ENCODE data around the gene RPS13.
"Not testable (repeated sequence)": the region's sequence is repeated elsewhere in the genome, so short reads cannot be mapped to it uniquely, and the experiment has no call there.

The RPS13 gene

DNA sequence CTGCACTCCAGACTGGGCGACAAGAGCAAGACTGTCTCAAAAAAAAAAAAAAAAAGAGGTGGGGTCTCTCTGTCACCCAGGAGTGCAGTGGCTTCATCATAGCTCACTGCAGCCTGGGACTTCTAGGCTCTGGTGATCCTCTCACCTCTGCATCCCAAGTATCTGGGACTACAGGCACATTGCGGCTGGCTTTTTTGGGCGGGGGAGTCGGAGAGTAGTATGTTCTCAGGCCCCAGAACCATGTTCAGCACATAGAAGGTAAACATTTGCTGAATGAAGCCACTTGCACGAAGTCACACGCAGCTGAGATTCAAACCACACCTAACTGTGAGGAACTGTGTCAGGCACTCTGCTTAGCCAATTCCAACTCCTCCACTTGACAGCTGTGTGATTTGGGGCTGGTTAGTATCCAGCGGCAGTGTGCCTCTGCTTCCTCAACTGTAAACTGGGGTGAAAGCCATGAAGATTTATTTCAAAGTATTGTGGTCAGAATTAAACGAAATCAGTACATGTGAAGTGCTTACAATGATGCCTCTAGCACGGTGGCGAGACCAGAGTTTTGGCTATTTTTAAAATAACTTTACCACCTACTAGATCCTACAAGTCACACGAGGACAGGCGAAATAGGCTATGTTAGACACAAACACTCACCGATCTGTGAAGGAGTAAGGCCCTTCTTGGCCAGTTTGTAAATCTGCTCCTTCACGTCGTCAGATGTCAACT, 789 bp downstream of the RPS13 start:
- Histone ChIP-seq H3K27me3 (ENCODE audit: low read depth, low read length) (no peaks in the 10 kb centered on the region), H3K9me3 (ENCODE audit: control insufficient read depth in 1 of 2, low read length in 2 of 2) (no peaks in the 10 kb centered on the region), H3K4me1 (ENCODE audit: control insufficient read depth in 1 of 2, insufficient read depth in 2 of 2, low read length in 2 of 2) (peaks cover 0 to 35% of the 10 kb centered on the region in 2 donors), H3K4me3 (ENCODE audit: low read depth in 1 of 2, low read length in 2 of 2) (peak overlapping the region; percentile 77 to 78), H3K36me3 (ENCODE audit: control insufficient read depth in 1 of 2, insufficient read depth in 2 of 2, low read length in 2 of 2) (peaks cover 27 to 33% of the 10 kb centered on the region in 2 donors), H3K27ac (ENCODE audit: low read length) (peak overlapping the region; percentile 95)

- Histone ChIP-seq H3K27me3 (ENCODE audit: low read depth, low read length) (no peaks in the 10 kb centered on the region), H3K27ac (ENCODE audit: low read length) (no peak overlapping the region), H3K9me3 (ENCODE audit: control insufficient read depth in 1 of 2, low read length in 2 of 2) (no peaks in the 10 kb centered on the region), H3K4me1 (ENCODE audit: control insufficient read depth in 1 of 2, insufficient read depth in 2 of 2, low read length in 2 of 2) (peaks cover 0 to 35% of the 10 kb centered on the region in 2 donors), H3K36me3 (ENCODE audit: control insufficient read depth in 1 of 2, insufficient read depth in 2 of 2, low read length in 2 of 2) (peaks cover 27 to 33% of the 10 kb centered on the region in 2 donors), H3K4me3 (ENCODE audit: low read depth in 1 of 2, low read length in 2 of 2) (no peak overlapping the region)
Observed at GRCh38 chr11:17075506-17075905, 2.0 kb downstream of the RPS13 start.

GRCh38 chr11:17073370-17074027, 4.0 kb downstream of the RPS13 start:
- no peaks in the 10 kb centered on the region for H3K27me3 ChIP-seq (ENCODE audit: low read depth, low read length)
- peaks cover 27 to 33% of the 10 kb centered on the region in 2 donors for H3K36me3 ChIP-seq (ENCODE audit: control insufficient read depth in 1 of 2, insufficient read depth in 2 of 2, low read length in 2 of 2)
- peaks cover 0 to 32% of the 10 kb centered on the region in 2 donors for H3K4me1 ChIP-seq (ENCODE audit: control insufficient read depth in 1 of 2, insufficient read depth in 2 of 2, low read length in 2 of 2)
- no peak overlapping the region for H3K4me3 ChIP-seq (ENCODE audit: low read depth in 1 of 2, low read length in 2 of 2)
- H3K27ac ChIP-seq (ENCODE audit: low read length), result no peak overlapping the region
- no peaks in the 10 kb centered on the region for H3K9me3 ChIP-seq (ENCODE audit: control insufficient read depth in 1 of 2, low read length in 2 of 2)

DNA sequence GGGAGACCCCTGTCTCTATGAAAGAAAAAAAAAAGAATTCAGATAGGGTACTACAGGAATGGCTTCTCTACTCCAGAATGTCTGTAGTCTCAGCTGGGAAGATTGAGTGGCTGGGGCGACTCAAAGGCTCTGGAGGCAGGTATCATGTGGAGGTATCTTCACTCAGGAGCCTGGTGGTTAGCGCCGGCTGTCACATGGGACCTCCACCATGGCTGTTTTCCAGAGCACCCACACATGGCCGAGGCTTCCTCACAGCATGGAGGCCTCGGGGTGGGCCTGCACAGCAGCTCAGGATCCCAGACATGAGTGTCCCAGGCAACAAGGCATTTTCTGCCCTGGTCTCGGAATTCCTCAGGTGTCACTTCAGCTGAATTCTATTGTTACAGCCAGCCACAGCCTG, 10.1 kb downstream of the RPS13 start:
- Histone ChIP-seq H3K4me1 (ENCODE audit: control insufficient read depth in 1 of 2, insufficient read depth in 2 of 2, low read length in 2 of 2) (no peaks in the 10 kb centered on the region), H3K36me3 (ENCODE audit: control insufficient read depth in 1 of 2, insufficient read depth in 2 of 2, low read length in 2 of 2) (peaks cover 0 to 8% of the 10 kb centered on the region in 2 donors), H3K27ac (ENCODE audit: low read length) (no peak overlapping the region), H3K4me3 (ENCODE audit: low read depth in 1 of 2, low read length in 2 of 2) (no peak overlapping the region), H3K27me3 (ENCODE audit: low read depth, low read length) (no peaks in the 10 kb centered on the region), H3K9me3 (ENCODE audit: control insufficient read depth in 1 of 2, low read length in 2 of 2) (no peaks in the 10 kb centered on the region)

GRCh38 chr11:17066691-17067090, 10.8 kb downstream of the RPS13 start:
- no peaks in the 10 kb centered on the region for H3K4me1 ChIP-seq (ENCODE audit: control insufficient read depth in 1 of 2, insufficient read depth in 2 of 2, low read length in 2 of 2)
- peaks cover 0 to 5% of the 10 kb centered on the region in 2 donors for H3K36me3 ChIP-seq (ENCODE audit: control insufficient read depth in 1 of 2, insufficient read depth in 2 of 2, low read length in 2 of 2)
- no peak overlapping the region for H3K4me3 ChIP-seq (ENCODE audit: low read depth in 1 of 2, low read length in 2 of 2)
- no peaks in the 10 kb centered on the region for H3K9me3 ChIP-seq (ENCODE audit: control insufficient read depth in 1 of 2, low read length in 2 of 2)
- H3K27ac ChIP-seq (ENCODE audit: low read length), result no peak overlapping the region
- no peaks in the 10 kb centered on the region for H3K27me3 ChIP-seq (ENCODE audit: low read depth, low read length)

GRCh38 chr11:17063171-17064002, 14.1 kb downstream of the RPS13 start:
- Histone ChIP-seq H3K27ac (ENCODE audit: low read length) (no peak overlapping the region), H3K4me3 (ENCODE audit: low read depth in 1 of 2, low read length in 2 of 2) (no peak overlapping the region), H3K36me3 (ENCODE audit: control insufficient read depth in 1 of 2, insufficient read depth in 2 of 2, low read length in 2 of 2) (peaks cover 0 to 5% of the 10 kb centered on the region in 2 donors), H3K9me3 (ENCODE audit: control insufficient read depth in 1 of 2, low read length in 2 of 2) (no peaks in the 10 kb centered on the region), H3K4me1 (ENCODE audit: control insufficient read depth in 1 of 2, insufficient read depth in 2 of 2, low read length in 2 of 2) (no peaks in the 10 kb centered on the region), H3K27me3 (ENCODE audit: low read depth, low read length) (no peaks in the 10 kb centered on the region)

GRCh38 chr11:17051146-17051545, 26.3 kb downstream of the RPS13 start:
- H3K27me3 ChIP-seq (ENCODE audit: low read depth, low read length); H3K9me3 ChIP-seq (ENCODE audit: control insufficient read depth in 1 of 2, low read length in 2 of 2); H3K4me3 ChIP-seq (ENCODE audit: low read depth in 1 of 2, low read length in 2 of 2); H3K27ac ChIP-seq (ENCODE audit: low read length); H3K4me1 ChIP-seq (ENCODE audit: control insufficient read depth in 1 of 2, insufficient read depth in 2 of 2, low read length in 2 of 2); H3K36me3 ChIP-seq (ENCODE audit: control insufficient read depth in 1 of 2, insufficient read depth in 2 of 2, low read length in 2 of 2): not testable (repeated sequence)

DNA sequence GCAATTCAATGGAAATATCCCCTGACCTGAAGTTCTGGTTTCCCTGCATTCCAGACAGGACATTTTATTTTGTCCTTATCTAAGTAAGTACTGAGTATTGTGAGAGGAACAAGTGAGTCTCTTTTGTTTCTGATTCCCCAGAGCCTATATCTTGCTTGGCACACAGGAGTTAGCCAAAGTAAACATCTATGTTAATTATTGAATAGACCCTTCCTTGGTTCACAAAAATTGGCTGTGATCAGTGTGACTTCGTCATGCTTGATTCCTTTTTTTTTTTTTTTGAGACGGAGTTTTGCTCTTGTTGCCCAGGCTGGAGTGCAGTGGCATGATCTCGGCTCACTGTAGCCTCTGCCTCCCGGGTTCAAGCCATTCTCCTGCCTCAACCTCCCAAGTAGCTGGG, 29.0 kb downstream of the RPS13 start:
- not testable (repeated sequence) for H3K36me3 ChIP-seq (ENCODE audit: control insufficient read depth in 1 of 2, insufficient read depth in 2 of 2, low read length in 2 of 2); H3K4me1 ChIP-seq (ENCODE audit: control insufficient read depth in 1 of 2, insufficient read depth in 2 of 2, low read length in 2 of 2); H3K4me3 ChIP-seq (ENCODE audit: low read depth in 1 of 2, low read length in 2 of 2); H3K27ac ChIP-seq (ENCODE audit: low read length); H3K27me3 ChIP-seq (ENCODE audit: low read depth, low read length); H3K9me3 ChIP-seq (ENCODE audit: control insufficient read depth in 1 of 2, low read length in 2 of 2)

DNA sequence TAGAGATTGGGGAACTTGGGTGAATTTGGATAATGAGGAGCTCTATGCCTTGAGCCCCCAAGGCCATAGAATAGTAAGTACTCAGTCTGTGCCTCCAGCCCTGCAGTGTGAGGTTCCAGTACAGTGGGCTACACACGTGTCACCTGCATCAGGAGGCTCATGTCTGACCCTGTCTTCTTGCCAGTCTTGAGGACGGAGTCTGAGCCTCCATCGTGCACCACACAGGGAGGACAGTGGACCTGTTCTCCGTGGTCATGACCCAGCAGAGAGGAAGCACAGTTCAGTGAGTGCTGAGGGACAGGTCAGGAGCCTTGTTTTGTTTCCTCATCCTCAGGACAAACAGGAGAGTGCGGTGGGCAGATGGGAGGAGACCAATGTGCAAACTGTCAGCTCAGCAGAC, 30.8 kb downstream of the RPS13 start:
- no peaks in the 10 kb centered on the region for H3K27me3 ChIP-seq (ENCODE audit: low read depth, low read length)
- no peak overlapping the region for H3K27ac ChIP-seq (ENCODE audit: low read length)
- H3K36me3 ChIP-seq (ENCODE audit: control insufficient read depth in 1 of 2, insufficient read depth in 2 of 2, low read length in 2 of 2), result no peaks in the 10 kb centered on the region
- H3K4me1 ChIP-seq (ENCODE audit: control insufficient read depth in 1 of 2, insufficient read depth in 2 of 2, low read length in 2 of 2), result no peaks in the 10 kb centered on the region
- no peak overlapping the region for H3K4me3 ChIP-seq (ENCODE audit: low read depth in 1 of 2, low read length in 2 of 2)
- no peaks in the 10 kb centered on the region for H3K9me3 ChIP-seq (ENCODE audit: control insufficient read depth in 1 of 2, low read length in 2 of 2)

- no peaks in the 10 kb centered on the region for H3K27me3 ChIP-seq (ENCODE audit: low read depth, low read length)
- peaks cover 0 to 3% of the 10 kb centered on the region in 2 donors for H3K9me3 ChIP-seq (ENCODE audit: control insufficient read depth in 1 of 2, low read length in 2 of 2)
Observed at GRCh38 chr11:17036666-17037658, 40.5 kb downstream of the RPS13 start.

More at GRCh38 chr11:17036666-17037658, 40.5 kb downstream of the RPS13 start:
- H3K36me3 ChIP-seq (ENCODE audit: control insufficient read depth in 1 of 2, insufficient read depth in 2 of 2, low read length in 2 of 2), result no peaks in the 10 kb centered on the region
- no peaks in the 10 kb centered on the region for H3K4me1 ChIP-seq (ENCODE audit: control insufficient read depth in 1 of 2, insufficient read depth in 2 of 2, low read length in 2 of 2)
- no peak overlapping the region for H3K4me3 ChIP-seq (ENCODE audit: low read depth in 1 of 2, low read length in 2 of 2)
- no peak overlapping the region for H3K27ac ChIP-seq (ENCODE audit: low read length)
